Fibroblast of villous mesenchyme (primary cell): Measurements from ENCODE around the gene SGTA. TPM values are rescaled to one million over a fixed set of nuclear protein-coding genes. Genes with fewer than 3 reads are reported as not detected.

Experiments used
- DNase-seq: peaks from one replicate; pipeline ENCODE4 v3.0.0-alpha.2; 2010; ENCODE audit warnings: low read depth
- H3K4me3 ChIP-seq: 2 replicates; pipeline ENCODE4 v1.5.1; 2011; ENCODE audit warnings: low read depth, mild to moderate bottlenecking, low read length
- CTCF ChIP-seq: IDR thresholded peaks from 2 replicates; pipeline ENCODE4 v1.5.1; 2012; ENCODE audit warnings: low read depth, mild to moderate bottlenecking, low read length; ENCODE audit not compliant: insufficient read depth
- total RNA-seq: library from RNA; depleted of rRNA; stranded (reverse); fragments of >200 nt; gene quantifications from 2 replicates; pipeline ENCODE4 v1.2.3, GENCODE V29; 2012

The SGTA gene
- total RNA-seq, 1 donor = 44.5 TPM

- TF ChIP-seq CTCF = no peak
- DNase-seq = no peak
- H3K4me3 ChIP-seq = no peak overlapping the region
These were observed 22.3 kb upstream of the SGTA start for GRCh38 chr19:2805261-2805900.

DNA sequence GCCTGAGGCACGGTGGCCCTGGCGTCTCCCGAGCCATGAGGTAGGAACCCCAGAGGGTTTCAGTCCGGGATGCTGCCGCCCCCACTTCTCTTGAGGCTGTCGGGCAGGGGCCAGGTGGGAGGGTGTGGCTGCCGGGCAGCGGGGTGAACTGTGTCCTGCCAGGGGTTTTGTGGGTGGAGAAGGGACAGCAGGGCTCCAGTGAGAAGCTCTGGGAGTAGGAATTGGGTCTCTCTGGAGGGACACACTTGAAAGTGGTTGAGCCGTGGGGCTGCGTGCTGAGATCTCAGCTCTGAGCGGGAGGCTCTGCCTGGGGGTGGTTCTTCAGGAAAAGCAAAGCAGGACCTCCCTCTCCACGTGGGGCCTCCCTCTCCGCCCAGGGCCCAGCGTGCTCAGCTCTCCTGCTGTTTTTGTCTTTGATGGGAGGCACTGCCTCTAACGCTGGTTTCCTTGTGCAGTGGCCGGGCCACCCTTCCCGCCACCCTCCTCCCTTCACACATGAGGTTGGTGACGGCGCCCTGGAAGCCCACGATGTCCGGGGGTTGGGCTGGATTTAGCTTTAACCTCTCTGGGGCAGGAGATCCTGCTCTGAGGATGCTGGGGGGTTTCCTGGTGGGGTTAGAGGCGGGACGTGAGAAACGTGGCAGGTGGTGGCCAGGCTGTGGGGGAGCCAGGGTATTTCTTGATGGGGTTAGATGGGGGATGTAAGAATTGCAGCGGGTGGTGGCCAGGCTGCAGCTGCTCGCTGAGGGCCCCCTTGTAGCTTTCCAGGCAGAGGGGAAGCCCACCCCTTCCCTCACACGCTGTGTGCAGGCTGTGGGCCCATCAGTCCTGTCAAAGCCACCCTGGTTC is 21.3 kb upstream of the SGTA start:
- no peak for TF ChIP-seq CTCF
- no peak for DNase-seq
- H3K4me3 ChIP-seq = no peak overlapping the region

GRCh38 chr19:2803486-2804155 is 20.5 kb upstream of the SGTA start:
- DNase-seq = no peak
- H3K4me3 ChIP-seq = no peak overlapping the region
- TF ChIP-seq CTCF = no peak

GRCh38 chr19:2802826-2803225 is 19.8 kb upstream of the SGTA start:
- no peak for DNase-seq
- H3K4me3 ChIP-seq = no peak overlapping the region
- TF ChIP-seq CTCF = no peak

DNA sequence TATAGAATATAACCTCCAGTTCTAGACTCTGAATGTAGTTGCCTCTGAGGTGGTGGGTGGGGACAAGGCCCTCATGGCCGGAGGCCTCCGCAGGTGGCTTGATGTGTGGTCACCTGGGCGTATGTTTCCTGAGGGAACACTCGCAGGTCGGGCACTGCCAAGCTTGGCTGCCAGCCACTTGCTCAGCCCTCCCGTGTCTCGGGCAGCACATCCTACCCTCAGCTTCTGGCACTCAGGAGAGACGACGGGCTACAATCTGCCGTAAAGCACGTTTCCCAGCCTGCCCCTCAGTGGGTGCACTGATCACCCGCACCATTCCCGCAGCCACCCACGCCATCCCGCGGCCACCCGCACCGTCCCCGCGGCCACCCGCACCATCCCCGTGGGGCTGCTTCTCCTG is 17.4 kb upstream of the SGTA start:
- no peak for TF ChIP-seq CTCF
- no peak overlapping the region for H3K4me3 ChIP-seq
- no peak for DNase-seq

DNA sequence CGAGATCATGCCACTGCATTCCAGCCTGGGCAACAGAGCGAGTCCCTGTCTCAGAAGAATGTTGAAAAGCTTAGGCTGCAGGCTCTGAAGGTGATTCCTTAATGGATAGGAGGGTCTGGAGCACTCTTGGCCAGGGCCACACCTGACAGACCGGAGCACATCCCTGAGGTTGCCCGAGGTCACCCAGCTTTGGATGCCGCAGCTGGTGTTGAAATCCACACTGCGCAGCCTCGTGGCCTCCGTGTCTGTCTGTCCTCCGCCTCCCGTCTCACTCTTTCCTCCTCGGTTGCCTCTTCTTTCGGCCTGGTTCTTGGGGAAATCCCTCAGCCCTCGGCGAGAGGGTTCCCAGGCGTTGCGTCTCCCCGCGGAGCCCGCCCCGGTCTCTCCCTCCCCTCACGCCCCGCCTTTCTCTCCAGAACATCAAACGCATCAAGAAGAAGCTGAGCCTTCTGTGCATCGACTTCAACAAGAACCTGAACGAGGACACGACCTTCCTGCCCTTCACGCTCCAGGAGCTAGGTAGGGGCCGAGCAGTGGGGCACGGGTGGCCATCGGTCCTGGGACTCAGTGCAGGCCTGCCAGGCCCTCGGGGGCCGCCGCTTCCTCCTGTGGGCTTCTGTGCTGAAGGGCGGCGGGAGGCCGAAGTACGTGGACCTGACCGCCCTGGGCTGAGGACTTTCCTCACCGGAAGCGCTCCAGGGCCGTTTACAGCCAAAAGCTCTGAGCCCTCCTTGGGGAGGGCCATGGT is 16.4 kb upstream of the SGTA start:
- no peak for TF ChIP-seq CTCF
- no peak overlapping the region for H3K4me3 ChIP-seq
- no peak for DNase-seq
